A673 (cell line): ENCODE measurements around the gene VPS8. TPM values are rescaled to one million over a fixed set of nuclear protein-coding genes. Genes with fewer than 3 reads are reported as not detected.

Experiments
- BruUV-seq: library from RNA; stranded (reverse); fragments of 400-500 nt; replicated peaks from 2 replicates; lab custom pipeline; 2021; lab: Mats Ljungman, UMichigan
- CTCF ChIA-PET: fragments of 300-600 bp; sonication (Branson Sonifier 250); formaldehyde crosslinking; loops from one replicate; lab custom pipeline; 2022; ENCODE audit warnings: antibody characterized with exemption; lab: Charles Lee
- POLR2A ChIA-PET: fragments of 300-600 bp; sonication (Branson Sonifier 250); formaldehyde crosslinking; loops from one replicate; lab custom pipeline; 2022; ENCODE audit warnings: antibody characterized with exemption; ENCODE audit not compliant: low non-redundant PET; lab: Charles Lee
- DNase-seq: peaks from one replicate; pipeline ENCODE4 v3.0.0-alpha.2; 2015; ENCODE audit warnings: low spot score
- H3K27ac ChIP-seq: fragments of 200-600 bp; sonication (generic); 2 replicates; pipeline ENCODE4 v1.5.1; 2016; ENCODE audit warnings: mixed run types, low read depth, mild to moderate bottlenecking, mixed read lengths, antibody characterized with exemption, low read length; ENCODE audit not compliant: poor library complexity, severe bottlenecking
- H3K27me3 ChIP-seq: fragments of 200-600 bp; sonication (generic); replicated peaks from 2 replicates; pipeline ENCODE4 v1.6.1; 2017; ENCODE audit warnings: mixed run types, low read depth, mild to moderate bottlenecking, mixed read lengths, antibody characterized with exemption, low read length; ENCODE audit not compliant: insufficient read depth, poor library complexity
- H3K36me3 ChIP-seq: fragments of 200-600 bp; sonication (generic); 2 replicates; pipeline ENCODE4 v1.6.1; 2016; ENCODE audit warnings: mixed run types, mild to moderate bottlenecking, mixed read lengths, antibody characterized with exemption, low read length; ENCODE audit not compliant: insufficient read depth, poor library complexity, severe bottlenecking
- H3K4me1 ChIP-seq: fragments of 200-600 bp; sonication (generic); 2 replicates; pipeline ENCODE4 v1.6.1; 2017; ENCODE audit warnings: mixed run types, mild to moderate bottlenecking, mixed read lengths, antibody characterized with exemption, low read length; ENCODE audit not compliant: insufficient read depth, poor library complexity, severe bottlenecking
- H3K4me3 ChIP-seq: fragments of 200-600 bp; sonication (generic); 2 replicates; pipeline ENCODE4 v1.5.1; 2016; ENCODE audit warnings: low read depth, mixed run types, mild to moderate bottlenecking, mixed read lengths, low read length; ENCODE audit not compliant: poor library complexity, severe bottlenecking
- H3K9me3 ChIP-seq: fragments of 200-600 bp; sonication (generic); 2 replicates; pipeline ENCODE4 v1.6.1; 2016; ENCODE audit warnings: mixed run types, low read depth, mild to moderate bottlenecking, mixed read lengths, antibody characterized with exemption, low read length; ENCODE audit not compliant: poor library complexity, severe bottlenecking
- CTCF ChIP-seq: fragments of 300-800, 200-600 bp; sonication (generic); conservative IDR thresholded peaks from 2 replicates; pipeline ENCODE4 v1.5.1; 2017; ENCODE audit warnings: low read depth, mild to moderate bottlenecking, antibody characterized with exemption, low read length, moderate library complexity, mixed read lengths
- EZH2 ChIP-seq: fragments of 200-600 bp; sonication (generic); IDR thresholded peaks from 2 replicates; pipeline ENCODE4 v1.6.1; 2017; ENCODE audit warnings: borderline replicate concordance, low read depth, mild to moderate bottlenecking, mixed read lengths, antibody characterized with exemption, low read length; ENCODE audit not compliant: poor library complexity, severe bottlenecking
- intact Hi-C: fragments of 100-400 bp; cut with micrococcal nuclease; formaldehyde crosslinking; loops from one replicate; pipeline ENCODE4 v1.10.0; 2022; ENCODE audit not compliant: unreplicated experiment
- total RNA-seq: library from RNA; stranded (reverse); gene quantifications from 2 replicates; pipeline ENCODE4 v1.2.3, GENCODE V29; 2021

The VPS8 gene
- total RNA-seq, 1 experiment from 2014 or later: 42.3 TPM

DNA sequence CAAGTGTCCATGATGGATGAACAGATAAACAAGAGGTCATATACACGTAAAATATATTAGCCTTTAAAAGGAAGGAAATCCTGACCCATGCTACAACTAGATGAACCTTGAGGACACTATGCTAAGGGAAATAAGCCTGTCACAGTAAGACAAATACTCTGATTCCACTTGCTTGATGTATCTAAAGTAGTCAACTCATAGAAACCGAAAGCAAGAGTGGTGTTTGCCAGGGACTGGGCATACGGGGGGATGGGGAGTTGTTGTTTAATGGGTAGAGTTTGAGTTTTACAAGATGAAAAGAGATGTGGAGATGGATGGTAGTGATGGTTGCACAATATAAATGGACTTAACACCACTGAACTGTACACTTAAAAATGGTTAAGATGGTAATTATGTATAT is 275.5 kb downstream of the VPS8 start:
- Histone ChIP-seq H3K36me3 (no peaks in the 10 kb centered on the region), H3K4me1 (no peaks in the 10 kb centered on the region), H3K9me3 (no peaks in the 10 kb centered on the region), H3K27me3 (no peaks in the 10 kb centered on the region), H3K27ac (no peak overlapping the region), H3K4me3 (no peak overlapping the region)
- DNase-seq: no peak
- intact Hi-C loops: no loop called here
- TF ChIP-seq CTCF (no peak), EZH2 (no peak)
- ChIA-PET POLR2A (no interaction called here), CTCF (no interaction called here)
- no TSS peak for BruUV-seq

DNA sequence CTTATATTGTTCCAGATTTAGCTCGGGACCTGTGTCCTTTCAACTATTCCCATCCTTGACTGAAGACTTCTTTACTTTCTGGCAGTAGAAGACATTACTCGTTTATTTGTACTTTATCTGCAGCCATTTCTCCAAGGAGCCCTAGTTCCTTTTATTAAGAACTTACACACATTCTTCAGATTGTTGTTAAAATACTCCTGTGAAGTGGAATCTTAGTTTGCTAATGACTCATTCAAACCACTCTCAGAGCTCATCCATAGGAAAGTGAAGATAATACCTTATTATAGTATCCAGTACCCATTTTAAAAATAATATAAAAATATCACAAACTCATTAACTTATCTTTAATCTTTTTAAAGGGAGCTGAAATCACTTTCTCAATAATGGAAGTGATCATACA is 277.4 kb downstream of the VPS8 start:
- Histone ChIP-seq H3K9me3 (no peaks in the 10 kb centered on the region), H3K27ac (no peak overlapping the region), H3K4me1 (no peaks in the 10 kb centered on the region), H3K27me3 (no peaks in the 10 kb centered on the region), H3K36me3 (no peaks in the 10 kb centered on the region), H3K4me3 (no peak overlapping the region)
- ChIA-PET POLR2A (no interaction called here), CTCF (no interaction called here)
- intact Hi-C loops: no loop called here
- BruUV-seq: no TSS peak
- TF ChIP-seq CTCF: no peak
- no peak for TF ChIP-seq EZH2
- no peak for DNase-seq

DNA sequence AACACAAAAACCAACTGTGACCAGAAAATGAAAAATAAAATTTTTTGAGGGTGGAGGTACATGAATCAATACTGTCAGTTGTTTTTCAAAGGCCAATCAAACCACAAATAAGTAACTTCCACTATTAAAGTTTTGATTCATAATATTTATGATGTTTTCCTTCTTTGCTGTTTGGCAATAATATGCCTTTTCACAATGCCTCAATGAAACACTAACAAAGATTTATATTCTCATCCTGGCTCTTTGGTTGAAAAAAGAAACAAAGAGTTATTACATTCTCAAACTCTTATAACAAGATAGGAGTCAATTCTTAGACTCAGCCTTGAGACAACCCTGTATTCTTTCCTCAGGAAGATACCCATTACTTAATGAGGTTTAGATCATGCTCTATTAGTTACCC is 277.8 kb downstream of the VPS8 start:
- ChIA-PET CTCF (no interaction called here), POLR2A (no interaction called here)
- no peak overlapping the region for H3K4me3 ChIP-seq
- TF ChIP-seq CTCF (no peak), EZH2 (no peak)
- no peaks in the 10 kb centered on the region for H3K9me3 ChIP-seq
- H3K27ac ChIP-seq: no peak overlapping the region
- no peak for DNase-seq
- H3K36me3 ChIP-seq: no peaks in the 10 kb centered on the region
- intact Hi-C loops: no loop called here
- BruUV-seq: no TSS peak
- no peaks in the 10 kb centered on the region for H3K4me1 ChIP-seq
- no peaks in the 10 kb centered on the region for H3K27me3 ChIP-seq
